Calu3 (cell line): ENCODE data around the gene SLC37A3. TPM values are rescaled to one million over a fixed set of nuclear protein-coding genes. Genes with fewer than 3 reads are reported as not detected.
"Not testable (repeated sequence)": the region's sequence is repeated elsewhere in the genome, so short reads cannot be mapped to it uniquely, and the experiment has no call there.

ENCODE experiments used
- BruUV-seq: library from RNA; stranded (reverse); fragments of 400-500 nt; replicated peaks from 2 replicates; lab custom pipeline; 2021; lab: Mats Ljungman, UMichigan
- CTCF ChIA-PET: fragments of 300-600 bp; sonication (Branson Sonifier 250); formaldehyde crosslinking; loops from one replicate; lab custom pipeline; 2022; ENCODE audit warnings: antibody characterized with exemption; lab: Charles Lee
- DNase-seq: peaks from one replicate; pipeline ENCODE4 v3.0.0; 2022
- H3K27ac Mint-ChIP-seq: one replicate; pipeline ENCODE4 v1.8.0; 2022; ENCODE audit warnings: mixed read lengths; ENCODE audit not compliant: unreplicated experiment
- H3K27me3 Mint-ChIP-seq: one replicate; pipeline ENCODE4 v1.8.0; 2022; ENCODE audit warnings: mixed read lengths; ENCODE audit not compliant: unreplicated experiment
- H3K36me3 Mint-ChIP-seq: one replicate; pipeline ENCODE4 v1.8.0; 2022; ENCODE audit warnings: mild to moderate bottlenecking, moderate library complexity, mixed read lengths; ENCODE audit not compliant: insufficient read depth, unreplicated experiment
- H3K4me1 Mint-ChIP-seq: one replicate; pipeline ENCODE4 v1.8.0; 2022; ENCODE audit warnings: mild to moderate bottlenecking, low read depth, mixed read lengths; ENCODE audit not compliant: unreplicated experiment
- H3K4me3 Mint-ChIP-seq: one replicate; pipeline ENCODE4 v1.8.0; 2022; ENCODE audit warnings: mild to moderate bottlenecking, low read depth, moderate library complexity, mixed read lengths; ENCODE audit not compliant: unreplicated experiment
- H3K9me3 Mint-ChIP-seq: one replicate; pipeline ENCODE4 v1.8.0; 2022; ENCODE audit warnings: low read depth, mixed read lengths; ENCODE audit not compliant: unreplicated experiment
- CTCF ChIP-seq: fragments of 200-600 bp; IDR thresholded peaks from one replicate; pipeline ENCODE4 v1.8.0; 2022; ENCODE audit warnings: antibody characterized with exemption; ENCODE audit not compliant: unreplicated experiment
- intact Hi-C: fragments of 100-400 bp; cut with micrococcal nuclease; formaldehyde crosslinking; loops from one replicate; pipeline ENCODE4 v1.10.0; 2022; ENCODE audit not compliant: unreplicated experiment
- total RNA-seq: library from RNA; stranded (reverse); gene quantifications from 2 replicates; pipeline ENCODE4 v1.2.3, GENCODE V29; 2022

Gene SLC37A3
- total RNA-seq, 1 experiment from 2014 or later = 65.2 TPM

- intact Hi-C loops = no loop called here
- no peak overlapping the region for H3K4me3 Mint-ChIP-seq
- no peaks in the 10 kb centered on the region for H3K27me3 Mint-ChIP-seq
- CTCF ChIA-PET = interaction anchor here (0.5 to 0.7 kb wide), 2 partner anchors 38 to 278 kb away, joined by 4 read pairs; partner anchors contain the start of gene NDUFB2
- H3K9me3 Mint-ChIP-seq = no peaks in the 10 kb centered on the region
- no peak for DNase-seq
- TF ChIP-seq CTCF = no peak
- no peaks in the 10 kb centered on the region for H3K4me1 Mint-ChIP-seq
- no peak overlapping the region for H3K27ac Mint-ChIP-seq
- no TSS peak for BruUV-seq
- no peaks in the 10 kb centered on the region for H3K36me3 Mint-ChIP-seq
Measured at GRCh38 chr7:140418653-140419052, 20.3 kb upstream of the SLC37A3 start.

DNA sequence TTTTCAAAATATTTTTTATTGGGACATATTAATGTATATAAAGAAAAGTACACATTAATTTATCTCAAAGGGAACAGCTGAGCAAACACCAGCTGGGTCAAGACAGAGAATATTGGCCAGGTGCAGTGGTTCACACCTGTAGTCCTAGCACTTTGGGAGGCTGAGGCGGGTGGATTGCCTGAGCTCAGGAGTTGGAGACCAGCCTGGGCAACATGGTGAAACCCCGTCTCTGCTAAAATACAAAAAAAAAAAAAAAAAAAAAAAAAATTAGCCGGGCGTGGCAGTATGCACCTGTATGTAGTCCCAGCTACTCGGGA lies 19.8 kb upstream of the SLC37A3 start:
- H3K9me3 Mint-ChIP-seq, H3K27me3 Mint-ChIP-seq, intact Hi-C loops, DNase-seq, H3K4me1 Mint-ChIP-seq, H3K4me3 Mint-ChIP-seq, H3K36me3 Mint-ChIP-seq, BruUV-seq, H3K27ac Mint-ChIP-seq: not testable (repeated sequence)
- CTCF ChIA-PET = interaction anchor here (0.5 to 0.7 kb wide), 2 partner anchors 35 to 278 kb away, joined by 4 read pairs; partner anchors contain the start of gene NDUFB2

GRCh38 chr7:140417456-140418155 lies 19.3 kb upstream of the SLC37A3 start:
- no TSS peak for BruUV-seq
- TF ChIP-seq CTCF = no peak
- H3K9me3 Mint-ChIP-seq = no peaks in the 10 kb centered on the region
- no peak for DNase-seq
- intact Hi-C loops = no loop called here
- no peaks in the 10 kb centered on the region for H3K4me1 Mint-ChIP-seq
- CTCF ChIA-PET = interaction anchor here (0.5 to 0.7 kb wide), 2 partner anchors 34 to 270 kb away, joined by 4 read pairs; no protein-coding TSS in a partner anchor
- H3K36me3 Mint-ChIP-seq = no peaks in the 10 kb centered on the region
- no peaks in the 10 kb centered on the region for H3K27me3 Mint-ChIP-seq
- no peak overlapping the region for H3K27ac Mint-ChIP-seq
- H3K4me3 Mint-ChIP-seq = no peak overlapping the region

DNA sequence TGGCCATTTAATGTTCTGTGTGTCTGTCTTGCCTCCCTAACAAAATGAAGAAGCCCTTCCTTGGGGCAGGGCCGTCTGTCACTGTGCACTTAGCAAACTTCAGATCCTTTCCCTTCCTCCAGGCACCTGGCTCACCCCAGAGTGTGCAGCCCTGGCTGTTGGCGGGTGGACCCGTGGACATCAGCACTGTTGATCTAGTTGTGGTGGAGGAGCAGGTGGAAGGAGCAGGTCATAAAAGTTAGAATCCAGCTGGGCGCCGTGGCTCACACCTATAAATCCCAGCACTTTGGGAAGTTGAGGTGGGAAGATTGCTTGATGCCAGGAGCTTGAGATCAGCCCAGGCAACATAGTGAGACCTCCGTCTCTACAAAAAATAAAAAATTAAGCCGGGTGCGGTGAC lies 18.2 kb upstream of the SLC37A3 start:
- Mint-ChIP-seq H3K4me1 (no peaks in the 10 kb centered on the region), H3K4me3 (no peak overlapping the region), H3K9me3 (no peaks in the 10 kb centered on the region), H3K27me3 (no peaks in the 10 kb centered on the region), H3K27ac (no peak overlapping the region), H3K36me3 (no peaks in the 10 kb centered on the region)
- CTCF ChIA-PET = interaction anchor here (0.6 kb wide), 1 partner anchor 169 kb away, joined by 5 read pairs; no protein-coding TSS in a partner anchor
- intact Hi-C loops = no loop called here
- TF ChIP-seq CTCF = no peak
- BruUV-seq = no TSS peak
- DNase-seq = no peak

DNA sequence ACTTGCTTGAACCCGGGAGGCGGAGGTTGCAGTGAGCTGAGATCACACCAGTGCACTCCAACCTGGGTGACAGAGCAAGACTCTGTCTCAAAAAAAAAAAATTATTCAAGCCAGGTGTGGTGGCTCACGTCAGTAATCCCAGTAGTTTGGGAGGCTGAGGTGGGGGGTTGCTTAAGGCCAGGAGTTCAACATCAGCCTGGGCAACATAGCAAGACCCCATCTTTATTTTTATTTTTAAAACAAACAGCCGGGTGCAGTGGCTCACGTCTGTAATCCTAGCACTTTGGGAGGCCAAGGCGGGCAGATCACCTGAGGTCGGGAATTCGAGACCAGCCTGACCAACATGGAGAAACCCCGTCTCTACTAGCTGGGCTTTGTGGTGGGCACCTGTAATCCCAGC lies 17.5 kb upstream of the SLC37A3 start:
- H3K9me3 Mint-ChIP-seq, DNase-seq, H3K4me1 Mint-ChIP-seq, H3K4me3 Mint-ChIP-seq, intact Hi-C loops, H3K27ac Mint-ChIP-seq, H3K27me3 Mint-ChIP-seq, H3K36me3 Mint-ChIP-seq, BruUV-seq, CTCF ChIA-PET: not testable (repeated sequence)
